ENCODE data around the gene MAP3K8.

GRCh38 chr10:30422151-30422695 is 11.8 kb upstream of the MAP3K8 start:
- no peak for TF ChIP-seq CTCF (IDR thresholded peaks at IDR 0.05)
- TF ChIP-seq EP300 (IDR thresholded peaks at IDR 0.05), result no peak

Measured in esophagus muscularis mucosa (tissue), 3 donors.